Panc1 (cell line): ENCODE data around the gene PEAR1. TPM values are rescaled to one million over a fixed set of nuclear protein-coding genes. Genes with fewer than 3 reads are reported as not detected.
A peak's percentile ranks its signal among the peaks of the same experiment; 100 is the strongest.

Source experiments
- ATAC-seq: fragments of 200-7000 bp; cut with Tn5 transposase; 2 replicates; pipeline ENCODE4 v1.9.1; 2020; ENCODE audit warnings: mild to moderate bottlenecking, moderate library complexity
- Bru-seq: library from RNA; stranded (reverse); fragments of 400-500 nt; gene quantifications from one replicate; lab custom pipeline; 2021; lab: Mats Ljungman, UMichigan
- BruChase-seq, 2 experiments: library from RNA; stranded (reverse); fragments of 400-500 nt; gene quantifications; one replicate each; lab custom pipeline; 2021; lab: Mats Ljungman, UMichigan
- BruUV-seq: library from RNA; stranded (reverse); fragments of 400-500 nt; replicated peaks from 2 replicates; lab custom pipeline; 2021; lab: Mats Ljungman, UMichigan
- CTCF ChIA-PET: fragments of 300-600 bp; sonication (Branson Sonifier 250); formaldehyde crosslinking; loops from one replicate; lab custom pipeline; 2022; ENCODE audit warnings: antibody characterized with exemption; lab: Charles Lee
- POLR2A ChIA-PET: fragments of 300-600 bp; sonication (Branson Sonifier 250); formaldehyde crosslinking; loops from one replicate; lab custom pipeline; 2022; ENCODE audit warnings: antibody characterized with exemption; lab: Charles Lee
- DNase-seq: peaks from one replicate; pipeline ENCODE4 v3.0.0-alpha.2; 2010; ENCODE audit warnings: low read depth, low spot score
- H3K27ac ChIP-seq: 2 replicates; pipeline ENCODE4 v1.5.1; 2011; ENCODE audit warnings: mild to moderate bottlenecking, low read length, inconsistent platforms
- H3K27me3 ChIP-seq: fragments of 200-500 bp; sonication (Bioruptor generic); 2 replicates; pipeline ENCODE4 v1.6.0; 2014; ENCODE audit warnings: low read length, inconsistent platforms; ENCODE audit not compliant: control insufficient read depth, insufficient read depth
- H3K36me3 ChIP-seq: fragments of 200-500 bp; sonication (Bioruptor generic); 2 replicates; pipeline ENCODE4 v1.5.1; 2014; ENCODE audit warnings: inconsistent platforms, mild to moderate bottlenecking, low read length, moderate library complexity; ENCODE audit not compliant: control insufficient read depth, insufficient read depth
- H3K4me1 ChIP-seq: 2 replicates; pipeline ENCODE4 v1.5.1; 2011; ENCODE audit warnings: inconsistent platforms, mild to moderate bottlenecking, low read length, moderate library complexity; ENCODE audit not compliant: control insufficient read depth, insufficient read depth
- H3K4me3 ChIP-seq, 2 experiments: 2 replicates each; pipeline ENCODE4 v1.5.1; 2011 to 2012; ENCODE audit warnings: low read depth in 2 of 2, low read length in 2 of 2, mild to moderate bottlenecking in 2 of 2, inconsistent platforms in 1 of 2, moderate library complexity in 1 of 2
- H3K9me3 ChIP-seq: fragments of 200-500 bp; sonication (Bioruptor generic); 2 replicates; pipeline ENCODE4 v1.5.1; 2014; ENCODE audit warnings: low read depth, mild to moderate bottlenecking, inconsistent platforms, low read length, moderate library complexity; ENCODE audit not compliant: control insufficient read depth, insufficient read depth
- CTCF ChIP-seq: fragments of 450-650 bp; IDR thresholded peaks from 2 replicates; pipeline ENCODE4 v1.5.1; 2017; ENCODE audit warnings: mild to moderate bottlenecking
- REST ChIP-seq, 2 experiments: IDR thresholded peaks; 2 replicates each; pipeline ENCODE4 v1.6.1; 2011 to 2012; ENCODE audit warnings: low read depth in 2 of 2, control low read depth in 1 of 2, low read length in 1 of 2, mild to moderate bottlenecking in 1 of 2, moderate library complexity in 1 of 2; ENCODE audit not compliant: insufficient read depth in 1 of 2
- SIN3A ChIP-seq: IDR thresholded peaks from 2 replicates; pipeline ENCODE4 v1.6.1; 2012; ENCODE audit warnings: low read depth, mild to moderate bottlenecking, low read length, moderate library complexity, borderline replicate concordance; ENCODE audit not compliant: insufficient read depth
- in situ Hi-C: cut with HindIII; loops from 2 replicates; pipeline ENCODE4 v1.10.0; 2016; ENCODE audit warnings: low sequenced_read_pairs, low pct_unique_long_range_greater_than_20kb
- intact Hi-C: fragments of 100-400 bp; cut with micrococcal nuclease; formaldehyde crosslinking; loops from one replicate; pipeline ENCODE4 v1.10.0; 2022; ENCODE audit not compliant: unreplicated experiment
- long read RNA-seq: library from polyadenylated mRNA; unstranded; transcript quantifications from one replicate; pipeline ENCODE4 v2.0.0, GENCODE V29; 2021; ENCODE audit not compliant: unreplicated experiment
- polyA plus RNA-seq: library from polyadenylated mRNA; unstranded; fragments of >200 nt; gene quantifications from one replicate; pipeline ENCODE4 v1.2.1, GENCODE V29; 2012; ENCODE audit warnings: missing spikeins; ENCODE audit not compliant: insufficient read length
- total RNA-seq: library from RNA; stranded (reverse); gene quantifications from one replicate; pipeline ENCODE4 v1.2.1, GENCODE V29; 2021; ENCODE audit not compliant: unreplicated experiment

Gene PEAR1
- total RNA-seq, result 16.1 TPM
- polyA plus RNA-seq, result 13.3 TPM
- Bru-seq, nascent RNA, result percentile 54 among the genes with signal in this experiment
- BruChase-seq, experiment 1, labeled RNA remaining after a 2-hour chase, result percentile 67 among the genes with signal in this experiment
- percentile 70 among the genes with signal in this experiment for BruChase-seq, experiment 2, labeled RNA remaining after a 6-hour chase
- long read RNA-seq, partial matches to known transcripts, result 6 of 16 reads
- long read RNA-seq, other reads (novel, unspliced or antisense), result 10 of 16 reads

GRCh38 chr1:156893048-156893953, at the start of gene PEAR1:
TSS of gene PEAR1 (plus strand) at chr1:156893718. CDS start at chr1:156903927, 10,209 bp downstream.
- intact Hi-C loops (no loop called here), in situ Hi-C loops (no loop called here)
- ChIA-PET POLR2A (no interaction called here), CTCF (interaction anchor here (0.6 to 1.6 kb wide), 7 partner anchors 20 to 847 kb away, joined by 3 to 8 read pairs (median 5); partner anchors contain the start of genes LRRC71 and SH2D2A)
- H3K27me3 ChIP-seq, result no peaks in the 10 kb centered on the region
- no peaks in the 10 kb centered on the region for H3K9me3 ChIP-seq
- H3K27ac ChIP-seq, result peak within 1 kb of the TSS; percentile 91
- 0 out of 4 replicates have a peak, but pooled peaks of 1 of the 2 experiments have one; percentile 37 for TF ChIP-seq REST (IDR thresholded peaks at IDR 0.05; ENCODE audit: insufficient read depth in 1 of 2, low read depth in 2 of 2, low read length in 1 of 2)
- TF ChIP-seq CTCF, result no peak
- H3K4me3 ChIP-seq, result peak within 1 kb of the TSS; percentile 35 to 62
- H3K4me1 ChIP-seq, result peaks cover 48% of the 10 kb centered on the region
- no peak for DNase-seq
- BruUV-seq, result no TSS peak
- H3K36me3 ChIP-seq, result no peaks in the 10 kb centered on the region
- ATAC-seq, result no peak

- TF ChIP-seq SIN3A (no peak), REST (IDR thresholded peaks at IDR 0.05; ENCODE audit: insufficient read depth in 1 of 2, low read depth in 2 of 2, low read length in 1 of 2) (no peak)
- no peaks in the 10 kb centered on the region for H3K36me3 ChIP-seq
- ATAC-seq (no peak), DNase-seq (no peak)
- ChIA-PET CTCF (interaction anchor here (0.6 kb wide), 1 partner anchor 11 kb away, joined by 4 read pairs; no protein-coding TSS in a partner anchor), POLR2A (no interaction called here)
- H3K4me1 ChIP-seq, result no peaks in the 10 kb centered on the region
- no TSS peak for BruUV-seq
- no peak overlapping the region for H3K4me3 ChIP-seq
- no peak overlapping the region for H3K27ac ChIP-seq
- intact Hi-C loops, result no loop called here
- H3K27me3 ChIP-seq, result no peaks in the 10 kb centered on the region
- in situ Hi-C loops, result no loop called here
- no peaks in the 10 kb centered on the region for H3K9me3 ChIP-seq
Observed at GRCh38 chr1:156844102-156844501, 49.4 kb upstream of the PEAR1 start.
